Epidermal melanocyte (primary cell): ENCODE data around the gene PSMC3.

Source experiments
- DNase-seq: peaks from one replicate; pipeline ENCODE4 v3.0.0; 2011; ENCODE audit warnings: low spot score; ENCODE audit not compliant: insufficient read length

The PSMC3 gene

GRCh38 chr11:47426062-47426956, at the start of gene PSMC3:
Gene PSMC3, minus strand, starts transcription at chr11:47426439. Its CDS starts 160 bp downstream, at chr11:47426279.
- DNase-seq: peak; percentile 93

- no peak for DNase-seq
Measured at GRCh38 chr11:47470671-47471070, 44.4 kb upstream of the PSMC3 start.

GRCh38 chr11:47469361-47470179, 43.3 kb upstream of the PSMC3 start:
- no peak for DNase-seq

GRCh38 chr11:47468598-47469214, 42.5 kb upstream of the PSMC3 start:
- no peak for DNase-seq

- DNase-seq: no peak
Measured at GRCh38 chr11:47467357-47467756, 41.1 kb upstream of the PSMC3 start.

DNA sequence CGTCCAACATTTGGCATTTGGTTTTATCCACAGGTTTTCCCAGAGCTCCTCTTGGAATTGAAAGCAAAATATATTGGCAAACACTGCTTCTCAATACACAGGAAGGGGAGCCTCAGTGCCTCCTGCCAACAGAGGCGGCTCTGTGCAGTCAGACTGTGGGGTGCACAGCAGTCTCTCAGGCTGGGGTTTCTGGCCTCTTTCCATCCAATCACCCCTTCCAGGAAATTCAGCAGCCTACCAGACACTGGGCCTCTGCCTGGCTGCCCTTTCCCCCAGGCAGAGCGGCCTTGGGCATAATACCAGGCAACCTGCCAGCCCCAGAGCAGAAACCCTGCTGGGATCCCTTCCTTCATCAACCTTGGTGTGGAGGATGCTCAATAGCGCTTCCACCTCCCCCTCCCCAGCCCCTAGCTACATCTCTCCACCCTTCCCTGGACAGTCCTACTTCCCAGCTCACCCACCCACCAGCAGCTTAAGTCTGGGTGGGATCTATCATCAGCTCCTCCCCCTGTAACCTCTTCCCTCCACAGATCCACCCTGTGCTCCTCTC, 40.5 kb upstream of the PSMC3 start:
- DNase-seq: no peak

- DNase-seq: no peak
Measured at GRCh38 chr11:47466201-47466600, 40.0 kb upstream of the PSMC3 start.

GRCh38 chr11:47464483-47464882, 38.2 kb upstream of the PSMC3 start:
- no peak for DNase-seq

GRCh38 chr11:47461876-47462275, 35.6 kb upstream of the PSMC3 start:
- DNase-seq: no peak

GRCh38 chr11:47460571-47461235, 34.5 kb upstream of the PSMC3 start:
- no peak for DNase-seq

GRCh38 chr11:47454258-47454671, 28.0 kb upstream of the PSMC3 start:
- peak; percentile 72 for DNase-seq

DNA sequence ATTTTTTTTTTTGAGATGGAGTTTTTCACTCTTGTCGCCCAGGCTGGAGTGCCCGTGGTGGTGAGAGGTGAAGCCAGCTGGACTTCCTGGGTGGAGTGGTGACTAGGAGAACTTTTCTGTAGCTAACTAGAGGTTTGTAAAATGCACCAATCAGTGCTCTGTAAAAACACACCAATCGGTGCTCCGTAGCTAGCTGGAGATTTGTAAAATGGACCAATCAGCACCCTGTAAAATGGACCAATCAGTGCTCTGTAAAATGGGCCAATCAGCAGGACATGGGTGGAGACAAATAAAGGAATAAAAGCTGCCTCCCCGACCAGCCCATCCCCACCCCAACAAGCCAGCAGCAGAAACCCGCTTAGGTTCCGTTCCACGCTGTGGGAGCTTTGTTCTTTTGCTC, 27.1 kb upstream of the PSMC3 start:
- DNase-seq: no peak

DNA sequence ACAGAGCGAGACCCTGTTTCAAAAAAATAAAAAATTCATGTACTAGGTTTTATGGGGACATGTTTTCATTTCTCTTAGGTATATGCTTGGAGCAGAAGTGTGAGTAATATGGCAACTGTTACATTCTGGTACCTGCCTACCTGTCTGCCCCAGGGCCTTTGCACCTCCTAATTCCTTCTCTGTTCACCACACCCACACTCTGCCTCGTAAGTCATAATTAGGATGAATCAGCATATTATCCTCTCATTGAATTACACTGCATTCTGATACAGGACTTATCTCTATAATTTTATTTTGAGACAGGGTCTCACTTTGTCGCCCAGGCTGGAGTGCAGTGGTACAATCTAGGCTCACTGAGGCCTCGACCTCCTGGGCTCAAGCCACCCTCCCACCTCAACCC, 25.8 kb upstream of the PSMC3 start:
- DNase-seq: no peak

- no peak for DNase-seq
Measured at GRCh38 chr11:47451436-47451835, 25.2 kb upstream of the PSMC3 start.

GRCh38 chr11:47449541-47449940, 23.3 kb upstream of the PSMC3 start:
- no peak for DNase-seq

- no peak for DNase-seq
Measured at GRCh38 chr11:47448566-47449427, 22.6 kb upstream of the PSMC3 start, which contains the start of gene RAPSN. Gene RAPSN, minus strand, starts transcription at chr11:47449136. Its CDS starts 172 bp downstream, at chr11:47448964.

GRCh38 chr11:47447906-47448305, 21.7 kb upstream of the PSMC3 start:
- DNase-seq: no peak

GRCh38 chr11:47446833-47447232, 20.6 kb upstream of the PSMC3 start:
- no peak for DNase-seq

GRCh38 chr11:47445840-47446239, 19.6 kb upstream of the PSMC3 start:
- DNase-seq: no peak

DNA sequence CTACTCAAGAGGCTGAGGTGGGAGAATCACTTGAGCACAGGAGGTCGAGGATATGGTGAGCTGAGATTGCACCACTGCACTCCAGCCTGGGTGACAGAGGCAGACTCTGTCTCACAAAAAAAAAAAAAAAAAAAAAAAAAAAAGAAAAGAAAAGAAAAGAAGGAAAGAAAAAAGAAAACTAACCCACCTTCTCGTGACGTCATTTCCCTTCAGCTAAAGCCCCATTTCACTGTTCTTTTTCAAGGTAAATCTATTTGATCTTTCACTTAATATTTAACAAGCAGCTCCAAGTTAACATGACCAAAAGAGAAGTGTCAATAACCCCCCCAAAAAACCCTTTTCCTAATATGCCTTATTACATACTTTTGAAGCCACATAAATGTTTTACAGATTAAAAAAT, 17.6 kb upstream of the PSMC3 start:
- DNase-seq: no peak
